K562 (cell line): ENCODE results near the gene PAK1IP1. TPM values are rescaled to one million over a fixed set of nuclear protein-coding genes. Genes with fewer than 3 reads are reported as not detected.

Source experiments
- ARID3B ChIP-seq: fragments of 250-450 bp; sonication (Bioruptor Pico); IDR thresholded peaks from 2 replicates; pipeline ENCODE4 v1.4.0; 2020; ENCODE audit warnings: borderline replicate concordance
- ATF3 ChIP-seq, 2 experiments: fragments of 450-650 bp in 1 of 2; sonication (generic) in 1 of 2; formaldehyde crosslinking in 1 of 2; IDR thresholded peaks in 1 of 2; conservative IDR thresholded peaks in 1 of 2; 2 replicates each; pipeline versions ENCODE4 v1.6.1 to v1.8.1; 2016 to 2023; ENCODE audit warnings: mild to moderate bottlenecking in 2 of 2, moderate library complexity in 2 of 2, inconsistent platforms in 1 of 2, missing genetic modification reagents in 1 of 2
- BRD9 ChIP-seq: fragments of 450-650 bp; IDR thresholded peaks from 2 replicates; pipeline ENCODE4 v1.6.1; 2018; ENCODE audit warnings: low read depth; ENCODE audit not compliant: partially characterized antibody
- CBX8 ChIP-seq: fragments of 200-600 bp; sonication (generic); IDR thresholded peaks from 2 replicates; pipeline ENCODE4 v1.6.1; 2012; ENCODE audit warnings: borderline replicate concordance, mixed run types, low read depth, mild to moderate bottlenecking, moderate library complexity, mixed read lengths, low read length, control low read depth, inconsistent platforms; ENCODE audit not compliant: poor library complexity, severe bottlenecking; ENCODE audit errors: extremely low read depth
- FOXK1 ChIP-seq: sonication (generic); formaldehyde crosslinking; IDR thresholded peaks from 2 replicates; pipeline ENCODE4 v1.8.0; 2022; ENCODE audit warnings: missing genetic modification reagents, mild to moderate bottlenecking, borderline replicate concordance
- HIVEP1 ChIP-seq: fragments of 250-450 bp; sonication (Bioruptor Pico); IDR thresholded peaks from 2 replicates; pipeline ENCODE4 v1.4.0; 2020; ENCODE audit warnings: mild to moderate bottlenecking
- ID3 ChIP-seq, 2 experiments: fragments of 250-450 bp in 1 of 2; fragments of 450-650 bp in 1 of 2; sonication (Bioruptor Pico) in 1 of 2; IDR thresholded peaks; 2 replicates each; pipeline versions ENCODE4 v1.6.1 to v1.8.0; 2016 to 2021; ENCODE audit warnings: mild to moderate bottlenecking in 2 of 2, moderate library complexity in 2 of 2, missing compliant biosample characterization in 1 of 2, missing genetic modification characterization in 1 of 2
- KLF13 ChIP-seq: fragments of 450-650 bp; IDR thresholded peaks from 2 replicates; pipeline ENCODE4 v1.6.1; 2016; ENCODE audit warnings: missing genetic modification characterization, low read depth, mild to moderate bottlenecking, missing compliant biosample characterization, moderate library complexity, borderline replicate concordance
- L3MBTL2 ChIP-seq: fragments of 450-650 bp; IDR thresholded peaks from 2 replicates; pipeline ENCODE4 v1.6.1; 2016; ENCODE audit warnings: mild to moderate bottlenecking, moderate library complexity
- MBD1 ChIP-seq: fragments of 250-450 bp; sonication (Bioruptor Pico); IDR thresholded peaks from 2 replicates; pipeline ENCODE4 v1.8.0; 2022; ENCODE audit warnings: inconsistent platforms
- MTF1 ChIP-seq: fragments of 250-450 bp; sonication (Bioruptor Pico); IDR thresholded peaks from 2 replicates; pipeline ENCODE4 v1.9.0; 2021; ENCODE audit warnings: moderate library complexity, mild to moderate bottlenecking, inconsistent platforms, borderline replicate concordance
- MYBL2 ChIP-seq, 2 experiments: fragments of 450-650 bp in 1 of 2; sonication (generic) in 1 of 2; formaldehyde crosslinking in 1 of 2; IDR thresholded peaks; 2 replicates each; pipeline versions ENCODE4 v1.6.1 to v1.8.1; 2017 to 2022; ENCODE audit warnings: borderline replicate concordance in 1 of 2, inconsistent platforms in 1 of 2, low read depth in 1 of 2, mild to moderate bottlenecking in 1 of 2, missing genetic modification reagents in 1 of 2, moderate library complexity in 1 of 2
- PCBP1 ChIP-seq: fragments of 200-400 bp; formaldehyde crosslinking; IDR thresholded peaks from 2 replicates; pipeline ENCODE4 v1.6.1; 2018; ENCODE audit warnings: mild to moderate bottlenecking, low read depth, low read length; ENCODE audit not compliant: poor library complexity, severe bottlenecking
- SMARCB1 ChIP-seq: IDR thresholded peaks from 2 replicates; pipeline ENCODE4 v1.6.1; 2011; ENCODE audit warnings: improper control_type of control experiment, low read depth; ENCODE audit not compliant: insufficient read length
- SREBF2 ChIP-seq: sonication (generic); formaldehyde crosslinking; IDR thresholded peaks from 2 replicates; pipeline ENCODE4 v1.4.0; 2020; ENCODE audit warnings: mild to moderate bottlenecking, missing genetic modification reagents
- THAP7 ChIP-seq: fragments of 250-450 bp; sonication (Bioruptor Pico); IDR thresholded peaks from 2 replicates; pipeline ENCODE4 v1.5.0; 2021
- XRCC3 ChIP-seq: fragments of 450-650 bp; IDR thresholded peaks from 2 replicates; pipeline ENCODE4 v1.6.1; 2017; ENCODE audit warnings: mild to moderate bottlenecking, moderate library complexity
- ZNF143 ChIP-seq: sonication (generic); formaldehyde crosslinking; IDR thresholded peaks from 2 replicates; pipeline ENCODE4 v1.9.0; 2022; ENCODE audit warnings: mild to moderate bottlenecking, missing genetic modification reagents
- ZNF384 ChIP-seq: IDR thresholded peaks from 2 replicates; pipeline ENCODE4 v1.6.1; 2012; ENCODE audit warnings: low read depth, low read length, improper control_type of control experiment
- polyA plus RNA-seq, 8 experiments: library from polyadenylated mRNA; depleted of rRNA in 4 of 8; stranded (reverse) in 5 of 8; unstranded in 3 of 8; fragments of >200 nt; fragmentation: Nextera tagmentation in 2 of 8; fragmentation: Illumina TruSeq in 1 of 8; extraction: Ambion mirVana in 2 of 8; extraction: Trizol in 1 of 8; gene quantifications; 2 replicates each; pipeline versions ENCODE4 v1.2.1 to v1.2.3, GENCODE V29; 2011 to 2014; ENCODE audit warnings: inconsistent platforms in 1 of 8, missing spikeins in 1 of 8
- total RNA-seq, 7 experiments: library from RNA; depleted of rRNA in 6 of 7; stranded (reverse); fragments of >200 nt in 6 of 7; fragmentation: Illumina TruSeq in 2 of 7; extraction: Trizol in 2 of 7; gene quantifications; 2 replicates each; pipeline versions ENCODE4 v1.2.1 to v1.2.3, GENCODE V29; 2011 to 2021; ENCODE audit warnings: low replicate concordance in 1 of 7

The PAK1IP1 gene
- total and polyA plus RNA-seq, 9 of the 15 experiments (the other 6 are each of a cell fraction or from before 2014, with no cell fraction given), result 50.0 to 200 (median 87.0) TPM

- TF ChIP-seq L3MBTL2 (peak; percentile 94), ZNF143 (CRISPR knock-in tag) (no peak), MBD1 (CRISPR knock-in tag) (no peak), CBX8 (no peak), THAP7 (CRISPR knock-in tag) (0 out of 2 replicates have a peak, but pooled peaks have one; percentile 78), SREBF2 (CRISPR knock-in tag) (peak; percentile 96; the same call in 1 of the 2 replicates), ARID3B (CRISPR knock-in tag) (0 out of 2 replicates have a peak, but pooled peaks have one; percentile 58), ID3 (CRISPR knock-in tag; IDR thresholded peaks at IDR 0.05) (no peak), ID3 (tag; IDR thresholded peaks at IDR 0.05) (0 out of 2 replicates have a peak, but pooled peaks have one; percentile 39), PCBP1 (no peak), BRD9 (peak; percentile 45), XRCC3 (no peak), KLF13 (tag) (peak; percentile 82), MYBL2 (IDR thresholded peaks at IDR 0.05; ENCODE audit: low read depth) (no peak; the same call in 1 of the 2 replicates), MYBL2 (CRISPR knock-in tag; IDR thresholded peaks at IDR 0.05; ENCODE audit: borderline replicate concordance) (no peak), ATF3 (IDR thresholded peaks at IDR 0.05) (peak; percentile 43; the same call in 1 of the 2 replicates), ATF3 (CRISPR knock-in tag; conservative IDR thresholded peaks at IDR 0.05) (peak; percentile 79; the same call in 1 of the 2 replicates), SMARCB1 (no peak), FOXK1 (CRISPR knock-in tag) (peak; percentile 50; the same call in 1 of the 2 replicates), HIVEP1 (CRISPR knock-in tag) (no peak), MTF1 (CRISPR knock-in tag) (no peak), ZNF384 (peak; percentile 100)
These were observed at the start of gene PAK1IP1, which contains the start of gene C6orf52 (continued) for GRCh38 chr6:10694302-10695085.
